Osteoblast (primary cell): ENCODE data around the gene GALK1. TPM values are rescaled to one million over a fixed set of nuclear protein-coding genes. Genes with fewer than 3 reads are reported as not detected.

Experiments
- DNase-seq: peaks from one replicate; pipeline ENCODE4 v3.0.0; 2011; ENCODE audit warnings: low spot score, mixed read lengths; ENCODE audit not compliant: insufficient read length; ENCODE audit errors: missing footprints
- H2AFZ ChIP-seq: 2 replicates; pipeline ENCODE4 v1.6.0; 2011; ENCODE audit warnings: mild to moderate bottlenecking, low read length
- H3K27ac ChIP-seq: 2 replicates; pipeline ENCODE4 v1.5.1; 2011; ENCODE audit warnings: mild to moderate bottlenecking, low read depth, low read length, moderate library complexity
- H3K27me3 ChIP-seq: 2 replicates; pipeline ENCODE4 v1.6.0; 2012; ENCODE audit warnings: mild to moderate bottlenecking, control low read depth, inconsistent platforms, low read length, moderate library complexity; ENCODE audit not compliant: insufficient read depth
- H3K36me3 ChIP-seq: 2 replicates; pipeline ENCODE4 v1.5.1; 2011; ENCODE audit warnings: mild to moderate bottlenecking, low read length, control low read depth, moderate library complexity; ENCODE audit not compliant: insufficient read depth
- H3K4me1 ChIP-seq: 2 replicates; pipeline ENCODE4 v1.5.1; 2011; ENCODE audit warnings: mild to moderate bottlenecking, low read length, control low read depth, moderate library complexity; ENCODE audit not compliant: insufficient read depth
- H3K4me2 ChIP-seq: 2 replicates; pipeline ENCODE4 v1.6.0; 2011; ENCODE audit warnings: mild to moderate bottlenecking, low read length; ENCODE audit not compliant: insufficient read depth
- H3K4me3 ChIP-seq: fragments of 200-600 bp; sonication (generic); 3 replicates; pipeline ENCODE4 v1.5.1; 2012; ENCODE audit warnings: mild to moderate bottlenecking, low read length, inconsistent platforms; ENCODE audit not compliant: insufficient read depth
- H3K79me2 ChIP-seq: 2 replicates; pipeline ENCODE4 v1.6.0; 2012; ENCODE audit warnings: mild to moderate bottlenecking, low read length, control low read depth, inconsistent platforms; ENCODE audit not compliant: insufficient read depth
- H3K9me3 ChIP-seq: 2 replicates; pipeline ENCODE4 v1.5.1; 2011; ENCODE audit warnings: low read depth, low read length, control low read depth
- H4K20me1 ChIP-seq: 2 replicates; pipeline ENCODE4 v1.6.0; 2012; ENCODE audit warnings: mild to moderate bottlenecking, low read length, control low read depth; ENCODE audit not compliant: insufficient read depth
- CTCF ChIP-seq: IDR thresholded peaks from 2 replicates; pipeline ENCODE4 v1.5.1; 2011; ENCODE audit warnings: mild to moderate bottlenecking, low read depth, low read length, moderate library complexity; ENCODE audit errors: extremely low read depth
- total RNA-seq: library from RNA; depleted of rRNA; stranded (reverse); fragments of >200 nt; gene quantifications from 2 replicates; pipeline ENCODE4 v1.2.3, GENCODE V29; 2012

Gene GALK1
- total RNA-seq, 1 donor: 25.3 TPM

- Histone ChIP-seq H4K20me1 (no peaks in the 10 kb centered on the region), H2AFZ (no peak overlapping the region), H3K9me3 (no peaks in the 10 kb centered on the region), H3K4me2 (no peak overlapping the region), H3K79me2 (no peaks in the 10 kb centered on the region), H3K4me1 (peaks cover 7% of the 10 kb centered on the region), H3K27me3 (no peaks in the 10 kb centered on the region), H3K4me3 (no peak overlapping the region), H3K36me3 (no peaks in the 10 kb centered on the region), H3K27ac (no peak overlapping the region)
- TF ChIP-seq CTCF: no peak
- peak; percentile 27 for DNase-seq
Observed at GRCh38 chr17:75759457-75759856, 5.5 kb downstream of the GALK1 start.

DNA sequence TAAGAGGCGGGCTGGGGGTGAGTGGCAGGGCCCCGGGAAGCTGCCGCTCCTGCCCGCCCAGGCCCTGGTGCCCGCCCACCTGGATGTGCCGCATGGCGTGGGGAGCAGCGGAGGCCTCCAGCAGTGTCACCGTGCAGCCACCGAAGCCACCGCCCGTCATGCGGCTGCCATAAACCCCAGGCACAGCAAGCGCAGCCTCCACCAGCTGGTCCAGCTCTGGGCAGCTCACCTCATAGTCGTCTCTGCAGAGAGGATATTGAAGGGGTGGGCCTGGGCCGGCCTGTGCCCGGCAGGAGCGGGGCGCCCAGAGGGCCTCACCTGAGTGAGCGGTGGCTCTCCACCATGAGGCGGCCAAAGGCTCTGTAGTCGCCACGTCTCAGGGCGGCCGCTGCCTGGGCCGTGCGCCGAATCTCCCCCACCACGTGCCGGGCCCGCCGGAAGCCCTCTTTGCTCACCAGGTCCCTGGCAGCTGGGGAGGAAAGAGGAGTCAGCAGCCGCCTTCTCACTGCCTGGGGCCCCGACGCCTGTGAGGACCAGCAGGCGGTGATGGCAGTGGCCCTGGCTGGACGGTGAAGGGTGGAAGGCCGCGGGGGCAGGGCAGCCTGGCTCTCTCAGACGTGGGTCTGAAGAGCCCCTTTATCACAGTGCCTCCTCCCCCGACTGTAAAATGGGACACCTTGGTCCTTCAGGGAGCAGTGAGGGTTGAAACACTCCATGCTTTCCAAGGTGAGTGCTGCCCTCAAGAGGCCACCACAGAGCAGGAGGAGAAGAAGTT, 6.7 kb downstream of the GALK1 start:
- peak; percentile 61 for DNase-seq
- no peaks in the 10 kb centered on the region for H4K20me1 ChIP-seq
- no peak overlapping the region for H3K4me3 ChIP-seq
- H3K27ac ChIP-seq: no peak overlapping the region
- peaks cover 9% of the 10 kb centered on the region for H3K4me1 ChIP-seq
- no peaks in the 10 kb centered on the region for H3K27me3 ChIP-seq
- peak; percentile 27 for TF ChIP-seq CTCF
- no peaks in the 10 kb centered on the region for H3K9me3 ChIP-seq
- no peak overlapping the region for H3K4me2 ChIP-seq
- no peaks in the 10 kb centered on the region for H3K79me2 ChIP-seq
- H3K36me3 ChIP-seq: no peaks in the 10 kb centered on the region
- no peak overlapping the region for H2AFZ ChIP-seq

DNA sequence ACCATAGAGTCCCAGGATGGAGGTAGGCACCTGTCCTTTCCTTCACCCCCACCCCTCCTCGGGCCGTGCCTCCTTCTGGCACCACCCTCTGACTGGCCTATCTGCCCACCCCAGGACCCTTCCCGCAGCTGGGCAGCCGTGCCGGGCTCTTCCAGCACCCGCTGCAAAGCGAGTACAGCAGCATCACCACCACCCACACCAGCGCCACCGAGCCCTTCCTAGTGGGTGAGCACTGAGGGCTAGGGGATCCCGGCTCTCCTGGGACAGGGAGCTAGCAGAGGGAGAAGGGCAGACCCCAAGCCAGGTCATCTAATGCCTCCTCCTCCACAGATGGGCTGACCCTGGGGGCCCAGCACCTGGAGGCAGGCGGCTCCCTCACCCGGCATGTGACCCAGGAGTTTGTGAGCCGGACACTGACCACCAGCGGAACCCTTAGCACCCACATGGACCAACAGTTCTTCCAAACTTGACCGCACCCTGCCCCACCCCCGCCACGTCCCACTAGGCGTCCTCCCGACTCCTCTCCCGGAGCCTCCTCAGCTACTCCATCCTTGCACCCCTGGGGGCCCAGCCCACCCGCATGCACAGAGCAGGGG, 7.8 kb downstream of the GALK1 start:
- Histone ChIP-seq H3K4me2 (no peak overlapping the region), H3K27me3 (no peaks in the 10 kb centered on the region), H3K4me3 (no peak overlapping the region), H3K9me3 (no peaks in the 10 kb centered on the region), H2AFZ (no peak overlapping the region), H3K36me3 (no peaks in the 10 kb centered on the region), H3K27ac (no peak overlapping the region), H4K20me1 (no peaks in the 10 kb centered on the region), H3K79me2 (no peaks in the 10 kb centered on the region), H3K4me1 (peaks cover 10% of the 10 kb centered on the region)
- TF ChIP-seq CTCF: no peak
- DNase-seq: peak; percentile 72

GRCh38 chr17:75756451-75757085, 8.4 kb downstream of the GALK1 start:
- Histone ChIP-seq H3K79me2 (no peaks in the 10 kb centered on the region), H3K4me3 (no peak overlapping the region), H3K27ac (no peak overlapping the region), H3K4me2 (no peak overlapping the region), H2AFZ (no peak overlapping the region), H3K9me3 (no peaks in the 10 kb centered on the region), H3K4me1 (peaks cover 10% of the 10 kb centered on the region), H4K20me1 (no peaks in the 10 kb centered on the region), H3K36me3 (no peaks in the 10 kb centered on the region), H3K27me3 (no peaks in the 10 kb centered on the region)
- no peak for TF ChIP-seq CTCF
- DNase-seq: no peak
